Ramos (cell line): ENCODE results near the gene TP53I13.

Experiments used
- in situ Hi-C: fragments of 300-500 bp; cut with MboI; formaldehyde crosslinking; loops from one replicate; pipeline ENCODE4 v1.14.3; 2022; ENCODE audit warnings: low sequenced_read_pairs; ENCODE audit not compliant: unreplicated experiment

The TP53I13 gene

GRCh38 chr17:29566473-29567303 lies 1.8 kb upstream of the TP53I13 start, which contains the start of gene ABHD15:
Gene ABHD15, minus strand, starts transcription at chr17:29567037. Its CDS starts 71 bp downstream, at chr17:29566966.
- in situ Hi-C loops = loop anchor here (25.0 kb wide), 1 partner anchor 829 kb away; the partner anchor contains the start of genes NEK8, TLCD1 and TRAF4

- in situ Hi-C loops = loop anchor here (25.0 kb wide), 1 partner anchor 830 kb away; the partner anchor contains the start of genes NEK8, TLCD1 and TRAF4
Observed at GRCh38 chr17:29567304-29567553, 1.3 kb upstream of the TP53I13 start.

GRCh38 chr17:29567554-29568330 lies 759 bp upstream of the TP53I13 start:
- in situ Hi-C loops = loop anchor here (25.0 kb wide), 1 partner anchor 830 kb away; the partner anchor contains the start of genes NEK8, TLCD1 and TRAF4

- in situ Hi-C loops = loop anchor here (25.0 kb wide), 1 partner anchor 832 kb away; the partner anchor contains the start of genes NEK8, TLCD1 and TRAF4
Observed at GRCh38 chr17:29569245-29569950, 897 bp downstream of the TP53I13 start.

GRCh38 chr17:29570521-29570920 lies 2.0 kb downstream of the TP53I13 start:
- in situ Hi-C loops = loop anchor here (10.0 to 25.0 kb wide), 2 partner anchors 214 to 833 kb away; partner anchors contain the start of genes NEK8, TLCD1 and TRAF4

- in situ Hi-C loops = loop anchor here (10.0 to 25.0 kb wide), 2 partner anchors 213 to 834 kb away; partner anchors contain the start of genes NEK8, TLCD1 and TRAF4
Observed at GRCh38 chr17:29571486-29571882, 3.0 kb downstream of the TP53I13 start.

GRCh38 chr17:29571883-29572681 lies 3.6 kb downstream of the TP53I13 start:
- in situ Hi-C loops = loop anchor here (10.0 to 25.0 kb wide), 2 partner anchors 213 to 835 kb away; partner anchors contain the start of genes NEK8, TLCD1 and TRAF4

- in situ Hi-C loops = loop anchor here (10.0 to 25.0 kb wide), 2 partner anchors 212 to 836 kb away; partner anchors contain the start of genes NEK8, TLCD1 and TRAF4
Observed at GRCh38 chr17:29572691-29573557, 4.4 kb downstream of the TP53I13 start.

- in situ Hi-C loops = loop anchor here (10.0 to 25.0 kb wide), 2 partner anchors 211 to 836 kb away; partner anchors contain the start of genes NEK8, TLCD1 and TRAF4
Observed at GRCh38 chr17:29573558-29573869, 5.0 kb downstream of the TP53I13 start.

GRCh38 chr17:29573871-29574731 lies 5.6 kb downstream of the TP53I13 start:
- in situ Hi-C loops = loop anchor here (10.0 to 25.0 kb wide), 2 partner anchors 211 to 837 kb away; partner anchors contain the start of genes NEK8, TLCD1 and TRAF4

- in situ Hi-C loops = loop anchor here (10.0 to 25.0 kb wide), 2 partner anchors 210 to 838 kb away; partner anchors contain the start of genes NEK8, TLCD1 and TRAF4
Observed at GRCh38 chr17:29574732-29575510, 6.4 kb downstream of the TP53I13 start.

GRCh38 chr17:29575511-29576213 lies 7.2 kb downstream of the TP53I13 start:
- in situ Hi-C loops = loop anchor here (10.0 kb wide), 1 partner anchor 209 kb away; no protein-coding TSS in a partner anchor

GRCh38 chr17:29576214-29577000 lies 7.9 kb downstream of the TP53I13 start:
- in situ Hi-C loops = loop anchor here (10.0 kb wide), 1 partner anchor 208 kb away; no protein-coding TSS in a partner anchor

- in situ Hi-C loops = loop anchor here (10.0 kb wide), 1 partner anchor 208 kb away; no protein-coding TSS in a partner anchor
Observed at GRCh38 chr17:29577001-29577370, 8.5 kb downstream of the TP53I13 start.
